Glutamatergic neuron (in vitro differentiated cells): ENCODE results near the gene PRMT9. TPM values are rescaled to one million over a fixed set of nuclear protein-coding genes. Genes with fewer than 3 reads are reported as not detected.

Source experiments
- DNase-seq: peaks from one replicate; pipeline ENCODE4 v3.0.0; 2022
- H3K27ac Mint-ChIP-seq: one replicate; pipeline ENCODE4 v1.8.0; 2020; ENCODE audit warnings: mild to moderate bottlenecking, mixed read lengths, inconsistent platforms; ENCODE audit not compliant: unreplicated experiment
- H3K27me3 Mint-ChIP-seq: one replicate; pipeline ENCODE4 v1.8.0; 2020; ENCODE audit warnings: mild to moderate bottlenecking, moderate library complexity, mixed read lengths, inconsistent platforms; ENCODE audit not compliant: unreplicated experiment
- H3K36me3 Mint-ChIP-seq: one replicate; pipeline ENCODE4 v1.8.0; 2020; ENCODE audit warnings: mild to moderate bottlenecking, mixed read lengths, inconsistent platforms; ENCODE audit not compliant: unreplicated experiment
- H3K4me1 Mint-ChIP-seq: one replicate; pipeline ENCODE4 v1.8.0; 2020; ENCODE audit warnings: mild to moderate bottlenecking, low read depth, mixed read lengths, inconsistent platforms; ENCODE audit not compliant: unreplicated experiment
- H3K4me3 Mint-ChIP-seq: one replicate; pipeline ENCODE4 v1.8.0; 2020; ENCODE audit warnings: mild to moderate bottlenecking, mixed read lengths, inconsistent platforms; ENCODE audit not compliant: unreplicated experiment
- H3K9me3 Mint-ChIP-seq: one replicate; pipeline ENCODE4 v1.8.0; 2020; ENCODE audit warnings: mild to moderate bottlenecking, moderate library complexity, mixed read lengths, inconsistent platforms; ENCODE audit not compliant: unreplicated experiment
- CTCF ChIP-seq: fragments of 200-600 bp; sonication (generic); IDR thresholded peaks from one replicate; pipeline ENCODE4 v1.5.0; 2021; ENCODE audit not compliant: partially characterized antibody, unreplicated experiment
- long read RNA-seq: library from polyadenylated mRNA; unstranded; transcript quantifications from one replicate; pipeline ENCODE4 v2.0.0, GENCODE V29; 2020; ENCODE audit not compliant: unreplicated experiment
- total RNA-seq: library from RNA; stranded (reverse); fragmentation: NEBNext Ultra II Directional; extraction: Animal tissue kit (Norgen Biotek cat#: 25700); gene quantifications from one replicate; pipeline ENCODE4 v1.2.1, GENCODE V29; 2021; ENCODE audit not compliant: unreplicated experiment

PRMT9 gene
- total RNA-seq = 8.9 TPM
- long read RNA-seq, partial matches to known transcripts = 5 of 9 reads
- long read RNA-seq, other reads (novel, unspliced or antisense) = 1 of 9 reads

GRCh38 chr4:147683717-147684700, at the start of gene PRMT9:
Gene PRMT9, minus strand, starts transcription at chr4:147684163. Its CDS starts 176 bp downstream, at chr4:147683987.
- Mint-ChIP-seq H3K9me3 (peaks cover 2% of the 10 kb centered on the region), H3K36me3 (no peaks in the 10 kb centered on the region), H3K4me3 (peak within 1 kb of the TSS; percentile 97), H3K4me1 (no peaks in the 10 kb centered on the region), H3K27me3 (peaks cover 2% of the 10 kb centered on the region), H3K27ac (peak within 1 kb of the TSS; percentile 91)
- TF ChIP-seq CTCF = no peak
- DNase-seq = peak; percentile 93

- peak overlapping the region; percentile 90 for H3K27ac Mint-ChIP-seq
- H3K4me1 Mint-ChIP-seq = peaks cover 38% of the 10 kb centered on the region
- no peaks in the 10 kb centered on the region for H3K36me3 Mint-ChIP-seq
- peaks cover 21% of the 10 kb centered on the region for H3K9me3 Mint-ChIP-seq
- DNase-seq = peak; percentile 47
- peaks cover 17% of the 10 kb centered on the region for H3K27me3 Mint-ChIP-seq
- TF ChIP-seq CTCF = no peak
- H3K4me3 Mint-ChIP-seq = peak overlapping the region; percentile 99
Observed at GRCh38 chr4:147732518-147733235, 48.7 kb upstream of the PRMT9 start.

GRCh38 chr4:147731580-147732517, 47.9 kb upstream of the PRMT9 start, which contains the start of gene ARHGAP10:
Gene ARHGAP10, plus strand, starts transcription at chr4:147732088. Its CDS starts 214 bp downstream, at chr4:147732302.
- H3K36me3 Mint-ChIP-seq = no peaks in the 10 kb centered on the region
- peaks cover 19% of the 10 kb centered on the region for H3K9me3 Mint-ChIP-seq
- no peak for TF ChIP-seq CTCF
- H3K4me1 Mint-ChIP-seq = peaks cover 35% of the 10 kb centered on the region
- peak within 1 kb of the TSS; percentile 90 for H3K27ac Mint-ChIP-seq
- peak; percentile 71 for DNase-seq
- H3K4me3 Mint-ChIP-seq = peak within 1 kb of the TSS; percentile 99
- peaks cover 16% of the 10 kb centered on the region for H3K27me3 Mint-ChIP-seq

- Mint-ChIP-seq H3K4me1 (peaks cover 22% of the 10 kb centered on the region), H3K27me3 (peaks cover 16% of the 10 kb centered on the region), H3K36me3 (no peaks in the 10 kb centered on the region), H3K9me3 (peaks cover 19% of the 10 kb centered on the region), H3K4me3 (no peak overlapping the region), H3K27ac (no peak overlapping the region)
- no peak for DNase-seq
- peak; percentile 42 for TF ChIP-seq CTCF
Observed at GRCh38 chr4:147730333-147730732, 46.4 kb upstream of the PRMT9 start.
